Neural cell (in vitro differentiated cells): Measurements from ENCODE around the gene KIF5A. TPM values are rescaled to one million over a fixed set of nuclear protein-coding genes. Genes with fewer than 3 reads are reported as not detected.

Experiments used
- H2AFZ ChIP-seq: fragments of 200-600, 300-800 bp; sonication (generic), shearing (Covaris generic); 2 replicates; pipeline ENCODE4 v1.6.0; 2014; ENCODE audit warnings: low read depth, mild to moderate bottlenecking, antibody characterized with exemption, low read length, moderate library complexity
- H3F3A ChIP-seq: fragments of 200-600 bp; shearing (Covaris generic); 2 replicates; pipeline ENCODE4 v1.6.1; 2016; ENCODE audit warnings: mild to moderate bottlenecking, moderate library complexity, mixed read lengths, antibody characterized with exemption, low read length; ENCODE audit not compliant: insufficient read depth, poor library complexity, severe bottlenecking
- H3K27ac ChIP-seq: fragments of 200-600, 300-800 bp; sonication (generic), shearing (Covaris generic); 2 replicates; pipeline ENCODE4 v1.5.1; 2014; ENCODE audit warnings: mild to moderate bottlenecking, low read length, moderate library complexity
- H3K27me3 ChIP-seq: fragments of 300-800, 200-600 bp; sonication (generic), shearing (Covaris generic); 2 replicates; pipeline ENCODE4 v1.6.0; 2014; ENCODE audit warnings: mild to moderate bottlenecking, low read depth, low read length, moderate library complexity; ENCODE audit not compliant: insufficient read depth
- H3K36me3 ChIP-seq: fragments of 300-800, 200-600 bp; sonication (generic), shearing (Covaris generic); 2 replicates; pipeline ENCODE4 v1.5.1; 2014; ENCODE audit warnings: mild to moderate bottlenecking, antibody characterized with exemption, low read length, moderate library complexity; ENCODE audit not compliant: insufficient read depth
- H3K4me2 ChIP-seq: fragments of 300-800, 200-600 bp; sonication (generic), shearing (Covaris generic); 2 replicates; pipeline ENCODE4 v1.6.0; 2014; ENCODE audit warnings: mild to moderate bottlenecking, low read length
- H3K4me3 ChIP-seq: fragments of 300-800, 200-600 bp; sonication (generic), shearing (Covaris generic); 2 replicates; pipeline ENCODE4 v1.5.1; 2014; ENCODE audit warnings: mild to moderate bottlenecking, low read length, moderate library complexity
- H3K79me2 ChIP-seq: fragments of 200-600 bp; shearing (Covaris generic); replicated peaks from 2 replicates; pipeline ENCODE4 v1.6.0; 2014; ENCODE audit warnings: mild to moderate bottlenecking, low read length, moderate library complexity; ENCODE audit not compliant: insufficient read depth
- H3K9ac ChIP-seq: fragments of 300-800, 200-600 bp; sonication (generic), shearing (Covaris generic); 2 replicates; pipeline ENCODE4 v1.6.1; 2016; ENCODE audit warnings: mild to moderate bottlenecking, low read length, mixed read lengths
- H3K9me2 ChIP-seq: fragments of 200-600 bp; shearing (Covaris generic); 2 replicates; pipeline ENCODE4 v1.6.1; 2016; ENCODE audit warnings: mild to moderate bottlenecking, low read length, mixed read lengths; ENCODE audit not compliant: insufficient read depth
- H3K9me3 ChIP-seq: fragments of 200-600, 300-800 bp; sonication (generic), shearing (Covaris generic); 2 replicates; pipeline ENCODE4 v1.6.1; 2016; ENCODE audit warnings: mild to moderate bottlenecking, mixed run types, low read length, moderate library complexity, mixed read lengths
- H4K20me1 ChIP-seq: fragments of 200-600 bp; shearing (Covaris generic); 2 replicates; pipeline ENCODE4 v1.6.1; 2016; ENCODE audit warnings: mild to moderate bottlenecking, mixed run types; ENCODE audit not compliant: insufficient read depth
- EP300 ChIP-seq: fragments of 450-650 bp; conservative IDR thresholded peaks from 2 replicates; pipeline ENCODE4 v1.6.1; 2014; ENCODE audit warnings: antibody characterized with exemption, mild to moderate bottlenecking, moderate library complexity; ENCODE audit not compliant: poor library complexity, severe bottlenecking
- EZH2 ChIP-seq: fragments of 200-600, 300-800 bp; shearing (Covaris generic), sonication (generic); IDR thresholded peaks from 2 replicates; pipeline ENCODE4 v1.6.1; 2014; ENCODE audit warnings: antibody characterized with exemption, low read length, borderline replicate concordance, mild to moderate bottlenecking; ENCODE audit not compliant: insufficient read depth, poor library complexity, severe bottlenecking
- MXI1 ChIP-seq: fragments of 450-650 bp; conservative IDR thresholded peaks from 2 replicates; pipeline ENCODE4 v1.6.1; 2014; ENCODE audit warnings: antibody characterized with exemption, mild to moderate bottlenecking; ENCODE audit not compliant: poor library complexity, severe bottlenecking
- POLR2AphosphoS5 ChIP-seq: IDR thresholded peaks from 2 replicates; pipeline ENCODE4 v1.6.1; 2012
- RAD21 ChIP-seq: fragments of 450-650 bp; conservative IDR thresholded peaks from 2 replicates; pipeline ENCODE4 v1.6.1; 2014; ENCODE audit warnings: antibody characterized with exemption, mild to moderate bottlenecking, moderate library complexity
- SMC3 ChIP-seq: fragments of 450-650 bp; conservative IDR thresholded peaks from 2 replicates; pipeline ENCODE4 v1.6.1; 2014; ENCODE audit warnings: antibody characterized with exemption, mild to moderate bottlenecking, moderate library complexity; ENCODE audit not compliant: poor library complexity
- TAF1 ChIP-seq: IDR thresholded peaks from 2 replicates; pipeline ENCODE4 v1.6.1; 2012; ENCODE audit warnings: low read depth
- polyA plus RNA-seq: library from polyadenylated mRNA; depleted of rRNA; stranded (reverse); fragments of >200 nt; gene quantifications from 2 replicates; pipeline ENCODE4 v1.2.3, GENCODE V29; 2014
- TF ChIP-seq, protein P1 (sequence below): fragments of 450-650 bp; IDR thresholded peaks from 2 replicates; pipeline ENCODE4 v1.5.1; 2014; ENCODE audit warnings: antibody characterized with exemption, mild to moderate bottlenecking, moderate library complexity; ENCODE audit not compliant: poor library complexity, severe bottlenecking
- TF ChIP-seq, protein P2 (sequence below): IDR thresholded peaks from 2 replicates; pipeline ENCODE4 v1.6.1; 2012; ENCODE audit warnings: borderline replicate concordance

KIF5A gene
- polyA plus RNA-seq, 1 donor from 2014 or later: 58.8 TPM

DNA sequence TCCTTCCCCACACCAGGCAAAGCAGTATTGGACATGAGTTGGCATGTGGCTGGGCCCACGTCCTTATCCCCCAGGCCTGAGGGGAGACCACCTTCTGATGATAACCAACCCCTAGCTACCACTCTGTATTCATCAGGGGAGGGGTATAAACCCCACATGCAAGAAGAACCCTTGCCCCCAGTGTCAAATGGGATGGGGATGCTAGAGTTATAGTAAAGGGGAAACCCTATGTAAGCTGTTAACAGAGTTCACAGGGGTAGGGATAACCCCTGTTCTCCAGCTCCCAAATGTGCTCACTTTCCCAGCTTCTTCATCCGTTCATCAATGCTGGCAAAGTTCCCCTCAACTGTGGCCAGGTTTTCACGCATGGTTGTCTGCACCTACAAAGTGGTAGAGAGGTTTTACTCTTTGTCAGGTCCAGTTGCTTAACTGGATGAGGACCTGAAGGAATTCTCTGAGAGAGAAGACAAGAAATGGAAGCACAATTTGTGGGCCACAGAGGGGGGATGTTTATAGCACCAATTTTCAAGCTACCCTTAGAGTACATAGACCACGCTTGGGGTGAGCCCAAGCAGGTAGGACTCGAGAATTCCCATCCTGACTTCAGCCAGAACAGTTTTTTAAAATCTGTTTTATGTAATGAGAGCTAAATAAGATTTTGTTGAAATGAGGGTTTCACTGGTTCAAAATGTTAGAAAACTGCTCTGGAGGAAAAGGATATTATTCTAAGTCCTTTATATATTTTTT is 19.3 kb upstream of the KIF5A start:
- H3K9me3 ChIP-seq: no peaks in the 10 kb centered on the region
- TF ChIP-seq, protein P1, sequence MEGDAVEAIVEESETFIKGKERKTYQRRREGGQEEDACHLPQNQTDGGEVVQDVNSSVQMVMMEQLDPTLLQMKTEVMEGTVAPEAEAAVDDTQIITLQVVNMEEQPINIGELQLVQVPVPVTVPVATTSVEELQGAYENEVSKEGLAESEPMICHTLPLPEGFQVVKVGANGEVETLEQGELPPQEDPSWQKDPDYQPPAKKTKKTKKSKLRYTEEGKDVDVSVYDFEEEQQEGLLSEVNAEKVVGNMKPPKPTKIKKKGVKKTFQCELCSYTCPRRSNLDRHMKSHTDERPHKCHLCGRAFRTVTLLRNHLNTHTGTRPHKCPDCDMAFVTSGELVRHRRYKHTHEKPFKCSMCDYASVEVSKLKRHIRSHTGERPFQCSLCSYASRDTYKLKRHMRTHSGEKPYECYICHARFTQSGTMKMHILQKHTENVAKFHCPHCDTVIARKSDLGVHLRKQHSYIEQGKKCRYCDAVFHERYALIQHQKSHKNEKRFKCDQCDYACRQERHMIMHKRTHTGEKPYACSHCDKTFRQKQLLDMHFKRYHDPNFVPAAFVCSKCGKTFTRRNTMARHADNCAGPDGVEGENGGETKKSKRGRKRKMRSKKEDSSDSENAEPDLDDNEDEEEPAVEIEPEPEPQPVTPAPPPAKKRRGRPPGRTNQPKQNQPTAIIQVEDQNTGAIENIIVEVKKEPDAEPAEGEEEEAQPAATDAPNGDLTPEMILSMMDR: no peak
- TF ChIP-seq MXI1 (no peak), SMC3 (no peak), TAF1 (no peak), RAD21 (no peak), EP300 (no peak), EZH2 (no peak), POLR2AphosphoS5 (no peak)
- TF ChIP-seq, protein P2, sequence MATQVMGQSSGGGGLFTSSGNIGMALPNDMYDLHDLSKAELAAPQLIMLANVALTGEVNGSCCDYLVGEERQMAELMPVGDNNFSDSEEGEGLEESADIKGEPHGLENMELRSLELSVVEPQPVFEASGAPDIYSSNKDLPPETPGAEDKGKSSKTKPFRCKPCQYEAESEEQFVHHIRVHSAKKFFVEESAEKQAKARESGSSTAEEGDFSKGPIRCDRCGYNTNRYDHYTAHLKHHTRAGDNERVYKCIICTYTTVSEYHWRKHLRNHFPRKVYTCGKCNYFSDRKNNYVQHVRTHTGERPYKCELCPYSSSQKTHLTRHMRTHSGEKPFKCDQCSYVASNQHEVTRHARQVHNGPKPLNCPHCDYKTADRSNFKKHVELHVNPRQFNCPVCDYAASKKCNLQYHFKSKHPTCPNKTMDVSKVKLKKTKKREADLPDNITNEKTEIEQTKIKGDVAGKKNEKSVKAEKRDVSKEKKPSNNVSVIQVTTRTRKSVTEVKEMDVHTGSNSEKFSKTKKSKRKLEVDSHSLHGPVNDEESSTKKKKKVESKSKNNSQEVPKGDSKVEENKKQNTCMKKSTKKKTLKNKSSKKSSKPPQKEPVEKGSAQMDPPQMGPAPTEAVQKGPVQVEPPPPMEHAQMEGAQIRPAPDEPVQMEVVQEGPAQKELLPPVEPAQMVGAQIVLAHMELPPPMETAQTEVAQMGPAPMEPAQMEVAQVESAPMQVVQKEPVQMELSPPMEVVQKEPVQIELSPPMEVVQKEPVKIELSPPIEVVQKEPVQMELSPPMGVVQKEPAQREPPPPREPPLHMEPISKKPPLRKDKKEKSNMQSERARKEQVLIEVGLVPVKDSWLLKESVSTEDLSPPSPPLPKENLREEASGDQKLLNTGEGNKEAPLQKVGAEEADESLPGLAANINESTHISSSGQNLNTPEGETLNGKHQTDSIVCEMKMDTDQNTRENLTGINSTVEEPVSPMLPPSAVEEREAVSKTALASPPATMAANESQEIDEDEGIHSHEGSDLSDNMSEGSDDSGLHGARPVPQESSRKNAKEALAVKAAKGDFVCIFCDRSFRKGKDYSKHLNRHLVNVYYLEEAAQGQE: no peak
- H3K4me2 ChIP-seq: no peak overlapping the region
- H2AFZ ChIP-seq: no peak overlapping the region
- H3K27ac ChIP-seq: no peak overlapping the region
- H3K36me3 ChIP-seq: no peaks in the 10 kb centered on the region
- H3K9ac ChIP-seq: no peak overlapping the region
- no peaks in the 10 kb centered on the region for H3K27me3 ChIP-seq
- H3K9me2 ChIP-seq: no peaks in the 10 kb centered on the region
- H3K4me3 ChIP-seq: no peak overlapping the region
- peaks cover 15% of the 10 kb centered on the region for H3K79me2 ChIP-seq
- no peaks in the 10 kb centered on the region for H3F3A ChIP-seq
- no peaks in the 10 kb centered on the region for H4K20me1 ChIP-seq

DNA sequence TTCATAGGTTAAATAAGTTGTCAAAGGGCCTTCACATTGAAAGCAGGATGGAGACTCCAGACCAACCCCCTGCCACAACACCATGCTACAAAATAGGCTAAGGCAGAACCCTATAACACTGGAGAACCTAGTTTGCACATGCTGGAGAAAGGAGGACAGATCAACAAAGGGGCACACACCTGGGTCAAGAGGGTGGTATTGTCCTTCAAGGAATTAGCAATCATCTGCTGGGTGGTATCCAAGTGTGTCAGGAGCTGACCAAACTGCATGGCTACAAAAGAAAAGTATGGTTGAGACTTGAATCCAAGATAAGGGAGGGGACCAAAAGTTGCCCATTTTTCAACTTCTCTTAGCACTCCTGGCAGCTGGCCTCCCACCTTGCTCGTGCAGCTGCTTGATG is 18.0 kb upstream of the KIF5A start:
- Histone ChIP-seq H3K4me3 (no peak overlapping the region), H3K79me2 (peaks cover 6% of the 10 kb centered on the region), H3K9ac (no peak overlapping the region), H3K36me3 (no peaks in the 10 kb centered on the region), H4K20me1 (no peaks in the 10 kb centered on the region), H3F3A (no peaks in the 10 kb centered on the region), H3K4me2 (no peak overlapping the region), H3K9me2 (no peaks in the 10 kb centered on the region), H3K9me3 (no peaks in the 10 kb centered on the region), H3K27ac (no peak overlapping the region), H2AFZ (no peak overlapping the region), H3K27me3 (no peaks in the 10 kb centered on the region)
- TF ChIP-seq EZH2: no peak
- no peak for TF ChIP-seq POLR2AphosphoS5
- TF ChIP-seq, protein P1: no peak
- TF ChIP-seq EP300: no peak
